ENCODE results near the gene PAX6.

The PAX6 gene

DNA sequence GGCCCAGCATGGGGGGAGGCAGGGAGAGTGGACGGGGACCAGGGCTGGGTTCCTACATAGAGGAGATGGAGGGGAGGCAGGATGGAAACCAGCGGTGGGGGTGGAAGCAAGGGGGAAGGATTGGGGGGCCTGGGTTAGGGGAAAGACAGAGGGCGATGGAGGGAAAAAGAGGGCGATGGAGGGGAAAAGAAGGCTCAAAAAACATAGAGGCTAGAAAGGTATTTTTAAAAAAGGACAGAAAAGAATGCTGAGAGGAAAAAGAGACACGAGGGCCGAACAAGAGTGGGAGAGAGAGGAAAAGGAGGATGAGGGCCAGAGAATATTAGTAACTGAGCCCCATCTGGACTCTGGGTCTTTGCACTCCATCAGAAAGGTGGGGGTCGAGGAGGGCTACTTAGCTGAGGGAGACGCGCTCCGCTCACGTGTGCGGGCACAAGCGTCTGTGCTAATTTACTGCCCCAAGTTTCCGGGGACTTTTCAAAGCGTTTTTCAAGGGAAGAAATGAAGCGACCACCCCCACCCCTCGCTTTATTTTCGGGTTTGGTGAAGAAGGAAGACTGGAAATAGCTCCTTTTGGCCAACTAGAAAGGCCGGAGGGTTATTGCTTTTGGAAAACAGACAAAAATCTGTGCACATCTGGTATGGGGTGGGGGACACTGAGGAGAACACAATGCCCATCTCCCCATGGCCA is 14.5 kb downstream of the PAX6 start:
- no peak for DNase-seq

DNA sequence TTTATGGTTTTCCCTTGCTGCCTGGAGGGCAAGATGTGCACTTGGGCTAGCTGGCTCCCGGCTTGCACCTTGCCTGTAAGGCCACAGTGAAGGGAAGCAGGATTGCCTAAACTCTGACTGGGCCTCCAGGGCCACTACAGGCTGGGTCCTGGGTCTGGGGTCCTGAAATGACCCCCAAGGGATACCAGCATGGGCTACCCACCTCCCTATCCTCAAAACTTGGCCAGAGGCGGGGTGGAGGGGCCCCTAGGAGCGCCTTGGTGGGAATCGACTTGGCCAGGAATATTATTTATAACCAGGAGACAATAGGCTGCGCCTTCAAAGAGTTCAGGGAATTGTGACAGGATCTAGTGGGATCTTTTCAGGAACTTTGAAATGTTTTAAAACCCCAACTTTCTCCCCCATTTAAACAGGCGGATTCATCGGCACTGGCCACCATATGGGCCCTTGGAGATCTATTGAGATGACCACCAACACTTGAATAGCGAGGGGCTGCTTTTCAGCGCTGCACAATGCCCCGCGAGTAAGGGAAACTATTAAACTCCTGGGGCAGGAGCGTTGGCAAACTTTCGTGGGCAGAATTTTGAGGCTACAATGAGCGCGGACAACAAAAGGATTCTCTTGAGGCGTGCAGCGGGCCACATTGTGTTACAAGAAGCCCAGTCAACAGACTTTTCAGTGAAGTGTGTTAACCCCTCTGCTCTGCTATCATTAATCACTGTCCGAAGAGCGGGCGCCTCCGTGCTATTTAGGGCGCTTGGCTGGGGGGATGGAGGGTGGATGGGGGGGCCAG is 15.2 kb downstream of the PAX6 start:
- no peak for DNase-seq

DNA sequence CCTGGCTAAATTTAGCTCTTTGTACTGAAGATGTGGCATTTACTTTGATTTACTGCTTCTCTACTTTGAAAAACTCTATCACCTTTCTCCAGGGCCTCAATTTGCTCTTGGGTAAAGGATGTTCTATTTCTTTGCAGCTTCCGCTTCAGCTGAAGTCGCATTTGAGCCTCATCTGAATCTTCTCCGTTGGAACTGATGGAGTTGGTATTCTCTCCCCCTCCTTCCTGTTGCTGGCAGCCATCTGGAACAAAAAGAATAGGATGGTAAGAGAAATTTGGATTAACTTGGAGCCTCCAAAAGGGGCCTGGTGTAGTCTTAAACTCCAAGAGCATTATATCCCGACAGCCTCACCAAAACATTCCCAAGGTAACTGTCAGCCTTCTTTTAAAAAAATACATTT is 16.6 kb downstream of the PAX6 start:
- no peak for DNase-seq

- no peak for DNase-seq
Measured at GRCh38 chr11:31793264-31793663, 17.9 kb downstream of the PAX6 start.

DNA sequence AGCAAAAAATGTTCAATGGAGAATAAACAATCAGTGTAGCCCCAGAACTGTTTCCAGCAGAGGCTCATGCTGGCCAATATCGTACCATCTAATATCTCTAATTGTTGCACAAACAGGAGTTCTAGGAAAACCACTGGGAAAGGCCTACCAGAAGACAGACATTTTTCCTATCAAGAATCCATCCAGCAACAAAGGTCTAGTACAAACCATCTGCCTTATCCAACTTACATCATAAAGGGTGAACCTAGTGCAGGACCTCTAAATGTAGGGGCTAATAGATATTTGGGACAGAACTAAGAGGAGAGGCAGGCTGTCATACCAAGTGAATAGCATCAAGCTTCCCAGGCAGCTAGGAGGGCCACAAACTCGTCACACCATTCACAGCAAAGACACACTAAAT is 18.7 kb downstream of the PAX6 start:
- DNase-seq = no peak

DNA sequence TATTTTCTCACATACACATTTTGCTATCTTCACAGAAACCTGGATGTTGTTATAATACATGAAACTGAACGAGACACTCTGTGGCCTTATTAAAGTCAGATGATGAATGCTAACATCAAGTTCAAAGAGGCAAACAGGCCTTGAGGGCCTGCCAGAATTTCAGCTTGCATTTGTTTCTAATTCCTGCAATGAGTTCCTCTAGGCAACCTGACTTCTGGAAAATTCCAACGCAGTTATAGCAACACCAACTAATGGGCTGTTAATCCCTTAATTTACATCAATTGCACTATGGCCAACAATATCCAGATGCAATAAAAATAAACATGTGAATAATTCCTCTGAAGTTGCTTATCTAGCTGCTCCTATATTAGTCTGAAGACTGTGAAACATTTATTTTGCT is 19.1 kb downstream of the PAX6 start:
- no peak for DNase-seq

- no peak for DNase-seq
Measured at GRCh38 chr11:31790649-31791048, 20.5 kb downstream of the PAX6 start.

DNA sequence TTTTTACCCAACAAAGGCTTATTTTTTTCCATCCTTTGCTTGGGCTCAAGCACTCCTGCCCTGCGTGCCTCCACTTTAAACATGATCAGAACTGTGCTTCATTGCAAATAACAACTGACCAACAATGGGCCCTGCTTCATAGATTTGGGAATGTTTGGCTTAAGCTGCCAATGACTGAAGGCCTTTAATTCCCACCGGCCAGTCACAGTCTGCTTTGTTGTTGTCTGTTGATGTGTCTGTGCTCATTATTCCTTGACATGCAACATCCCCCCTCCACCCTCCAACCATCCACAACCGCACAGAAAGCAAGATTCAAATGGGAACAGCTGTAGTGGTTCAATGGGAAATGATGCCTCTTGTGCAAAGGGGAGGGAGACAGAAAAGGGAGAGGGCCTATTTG is 23.0 kb downstream of the PAX6 start:
- no peak for DNase-seq

DNA sequence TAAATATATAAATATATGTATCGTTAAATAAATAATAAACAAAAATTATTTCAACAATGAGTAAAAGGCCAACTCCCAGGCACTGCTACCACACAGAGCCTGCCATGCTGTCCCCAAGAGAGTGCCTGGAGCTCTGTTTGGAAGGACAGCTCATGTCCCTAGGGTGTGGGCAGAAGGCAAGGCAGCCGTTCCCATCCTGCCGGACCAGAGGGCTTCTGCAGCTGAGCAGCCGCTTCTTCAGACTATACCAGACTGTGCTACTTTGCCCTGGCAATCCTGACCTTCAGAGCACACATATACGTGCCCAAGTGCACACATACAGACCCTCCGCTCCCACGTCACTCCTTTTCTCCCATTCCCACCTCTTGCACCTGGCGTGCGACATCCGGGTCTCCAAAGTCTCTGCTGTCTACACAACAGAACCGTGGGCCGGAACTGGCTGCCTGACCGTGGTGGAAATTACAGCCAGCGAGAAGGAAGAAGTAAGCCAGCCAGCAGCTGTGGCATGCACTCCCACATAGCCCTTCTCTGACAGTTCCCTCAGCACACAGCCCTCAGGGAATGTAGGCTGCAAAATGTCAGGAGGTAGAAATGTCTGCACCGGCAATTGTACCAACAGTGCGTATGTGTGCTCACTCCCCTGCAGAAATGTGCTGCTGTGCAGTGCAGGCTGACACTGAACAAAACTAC is 24.0 kb downstream of the PAX6 start:
- DNase-seq = no peak

GRCh38 chr11:31784611-31785010 is 26.5 kb downstream of the PAX6 start:
- no peak for DNase-seq

GRCh38 chr11:31783252-31783651 is 27.9 kb downstream of the PAX6 start:
- no peak for DNase-seq

GRCh38 chr11:31782257-31782656 is 28.9 kb downstream of the PAX6 start:
- DNase-seq = no peak

- no peak for DNase-seq
Measured at GRCh38 chr11:31780480-31780971, 30.6 kb downstream of the PAX6 start.

DNA sequence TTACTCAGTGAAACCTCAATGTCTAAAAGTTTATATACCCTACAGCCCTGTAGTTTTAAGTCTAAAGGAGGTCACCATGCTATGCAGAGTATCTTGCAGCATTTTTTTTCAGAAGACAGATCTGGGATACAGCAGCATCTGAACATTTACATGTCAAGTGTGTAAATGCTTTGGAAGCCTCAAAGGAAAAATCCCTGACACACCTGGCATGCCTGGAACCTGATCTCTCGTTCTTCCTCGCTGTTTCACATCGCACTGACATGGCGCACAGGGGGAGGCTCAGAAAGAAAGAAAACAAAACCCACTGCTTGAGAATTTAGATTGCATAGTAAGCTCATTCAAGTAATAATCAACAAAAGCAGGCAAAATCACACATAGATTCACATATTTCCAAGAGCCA is 31.0 kb downstream of the PAX6 start:
- DNase-seq = no peak

GRCh38 chr11:31779374-31779791 is 31.7 kb downstream of the PAX6 start:
- no peak for DNase-seq

DNA sequence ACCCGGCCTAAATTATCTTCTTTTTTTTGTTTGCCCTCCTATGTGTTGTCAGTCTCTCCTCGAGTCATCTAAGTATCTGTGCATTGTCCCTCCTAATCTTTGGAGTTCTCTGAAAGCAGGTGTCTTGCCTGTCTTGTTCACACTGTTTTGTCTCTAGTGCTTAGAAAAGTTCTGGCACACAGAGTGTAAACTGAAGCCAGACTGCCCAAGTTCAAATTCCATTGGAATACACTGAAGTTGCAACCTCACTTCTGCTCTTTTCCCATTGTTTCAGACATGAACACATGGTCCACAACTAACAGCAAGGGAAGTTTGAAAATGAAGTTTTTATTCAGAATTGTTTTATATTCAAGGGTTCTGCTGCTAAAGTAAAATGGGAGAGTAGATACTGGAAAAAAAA is 38.7 kb downstream of the PAX6 start:
- no peak for DNase-seq

DNA sequence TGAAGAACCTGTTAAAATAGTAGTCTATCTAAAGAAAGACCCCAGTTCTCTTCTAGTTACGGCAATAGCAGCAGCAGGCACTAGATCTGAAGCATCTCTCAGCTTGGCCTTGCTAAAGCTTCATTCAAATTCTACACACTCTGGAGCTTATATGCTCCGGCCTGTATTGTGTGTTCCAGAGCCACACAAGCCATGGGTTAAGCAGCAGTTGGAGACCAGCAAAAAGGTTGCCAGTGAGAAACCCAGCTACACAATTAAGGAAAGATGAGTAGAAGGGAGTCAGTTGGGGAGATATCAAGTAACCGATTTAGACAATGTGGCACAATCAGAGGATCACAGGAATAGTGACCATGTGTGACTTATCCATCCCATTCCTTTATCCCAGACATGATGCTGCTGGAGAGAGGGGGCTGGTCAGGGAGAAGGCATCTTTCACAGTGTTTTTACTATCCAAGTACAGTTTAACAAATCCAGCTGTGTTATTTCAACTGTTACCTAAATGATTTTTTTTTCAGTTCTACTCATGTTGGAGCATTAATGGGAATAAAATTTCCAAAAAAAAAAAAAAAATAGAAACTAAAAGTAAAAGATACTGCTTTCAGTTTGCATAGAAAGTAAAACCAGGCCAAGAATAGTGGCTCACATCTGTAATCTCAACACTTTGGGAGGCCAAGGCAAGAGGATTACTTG is 41.0 kb downstream of the PAX6 start:
- no peak for DNase-seq

- DNase-seq = no peak
Measured at GRCh38 chr11:31768749-31769640, 42.1 kb downstream of the PAX6 start.

- no peak for DNase-seq
Measured at GRCh38 chr11:31767685-31768084, 43.4 kb downstream of the PAX6 start.

DNA sequence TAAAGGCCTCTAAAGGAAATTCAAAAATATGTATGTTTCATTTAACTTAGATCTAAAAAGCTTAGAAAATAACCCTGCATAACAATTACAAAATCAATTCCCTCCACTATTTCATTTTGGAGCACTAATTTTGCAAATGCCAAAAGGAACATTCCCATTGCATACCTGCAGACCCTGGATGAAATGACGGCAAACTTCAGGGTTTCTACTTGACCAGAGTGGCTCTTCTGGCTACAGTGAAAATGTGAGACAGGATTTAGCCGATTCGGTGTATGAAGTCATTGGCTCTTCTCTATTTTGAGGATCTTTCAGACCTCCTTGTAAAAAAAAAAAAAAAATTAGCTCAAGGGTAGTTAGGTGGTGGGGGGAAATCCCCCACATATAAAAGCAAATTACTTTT is 44.1 kb downstream of the PAX6 start:
- DNase-seq = no peak

- DNase-seq = no peak
Measured at GRCh38 chr11:31764766-31765165, 46.4 kb downstream of the PAX6 start.

DNA sequence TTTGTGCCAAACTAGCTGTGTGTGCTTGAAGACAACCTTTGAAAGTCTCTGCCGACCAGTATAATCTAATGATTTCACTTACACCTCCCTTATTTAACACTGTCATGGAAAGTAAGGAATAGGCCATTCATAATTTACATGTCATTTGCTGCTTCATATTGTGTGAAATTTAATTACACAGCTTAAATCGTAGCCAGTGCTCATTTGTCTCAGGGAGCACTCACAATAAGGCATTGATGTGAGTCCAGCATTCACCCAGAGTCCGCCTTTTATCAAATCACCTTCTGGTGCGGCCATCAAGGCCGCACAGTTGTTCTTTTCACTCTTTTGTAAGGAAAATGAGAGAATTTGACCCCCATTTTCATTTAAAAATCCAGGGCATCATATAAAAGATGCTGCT is 46.9 kb downstream of the PAX6 start:
- no peak for DNase-seq
